Skin of body (tissue), 2 donors: ENCODE measurements around the gene CCDC39. TPM values are rescaled to one million over a fixed set of nuclear protein-coding genes. Genes with fewer than 3 reads are reported as not detected.

ENCODE experiments used
- DNase-seq: peaks from one replicate; lab custom pipeline; 2025; lab: John Stamatoyannopoulos, UW
- total RNA-seq: library from RNA; depleted of rRNA; stranded (reverse); fragments of >200 nt; gene quantifications from one replicate; pipeline ENCODE4 v1.2.3, GENCODE V29; 2014

CCDC39 gene
- not detected for total RNA-seq

- no peak for DNase-seq
Measured at GRCh38 chr3:180679178-180680096, at the start of gene CCDC39. Gene CCDC39, minus strand, starts transcription at chr3:180679489. Its CDS starts 109 bp downstream, at chr3:180679380.

GRCh38 chr3:180720012-180720411 is 40.7 kb upstream of the CCDC39 start:
- DNase-seq, result no peak

- DNase-seq, result no peak
Measured at GRCh38 chr3:180707896-180708295, 28.6 kb upstream of the CCDC39 start.

- DNase-seq, result no peak
Measured at GRCh38 chr3:180705619-180706018, 26.3 kb upstream of the CCDC39 start.

GRCh38 chr3:180704532-180704931 is 25.2 kb upstream of the CCDC39 start:
- no peak for DNase-seq

- DNase-seq, result no peak
Measured at GRCh38 chr3:180700941-180701340, 21.7 kb upstream of the CCDC39 start.

GRCh38 chr3:180698760-180699270 is 19.5 kb upstream of the CCDC39 start:
- DNase-seq, result no peak

- DNase-seq, result no peak
Measured at GRCh38 chr3:180694321-180694720, 15.0 kb upstream of the CCDC39 start.

- DNase-seq, result no peak
Measured at GRCh38 chr3:180693656-180694055, 14.4 kb upstream of the CCDC39 start.

GRCh38 chr3:180690061-180690460 is 10.8 kb upstream of the CCDC39 start:
- no peak for DNase-seq

- DNase-seq, result no peak
Measured at GRCh38 chr3:180684807-180685206, 5.5 kb upstream of the CCDC39 start.

GRCh38 chr3:180683816-180684215 is 4.5 kb upstream of the CCDC39 start:
- no peak for DNase-seq

GRCh38 chr3:180680097-180680430 is 775 bp upstream of the CCDC39 start:
- no peak for DNase-seq

- DNase-seq, result no peak
Measured at GRCh38 chr3:180678231-180678630, 1.1 kb downstream of the CCDC39 start.

- no peak for DNase-seq
Measured at GRCh38 chr3:180661444-180661843, 17.8 kb downstream of the CCDC39 start.

GRCh38 chr3:180657094-180657493 is 22.2 kb downstream of the CCDC39 start:
- no peak for DNase-seq

GRCh38 chr3:180656406-180656805 is 22.9 kb downstream of the CCDC39 start:
- no peak for DNase-seq

GRCh38 chr3:180646187-180646790 is 33.0 kb downstream of the CCDC39 start:
- no peak for DNase-seq

GRCh38 chr3:180640987-180641386 is 38.3 kb downstream of the CCDC39 start:
- no peak for DNase-seq

- no peak for DNase-seq
Measured at GRCh38 chr3:180633722-180634121, 45.6 kb downstream of the CCDC39 start.

- DNase-seq, result no peak
Measured at GRCh38 chr3:180631317-180631716, 48.0 kb downstream of the CCDC39 start.

GRCh38 chr3:180630371-180630770 is 48.9 kb downstream of the CCDC39 start:
- no peak for DNase-seq

- no peak for DNase-seq
Measured at GRCh38 chr3:180626844-180627243, 52.4 kb downstream of the CCDC39 start.
